Liver (tissue), 3 donors: ENCODE measurements around the gene POFUT2.

ENCODE experiments used
- CTCF ChIP-seq: fragments of 150-350 bp; IDR thresholded peaks from 2 replicates; pipeline ENCODE4 v1.5.1; 2017; ENCODE audit warnings: improper control_type of control experiment, low read depth, low read length; ENCODE audit not compliant: missing input control
- EGR1 ChIP-seq, 2 donors: IDR thresholded peaks; 2 replicates each; pipeline ENCODE4 v1.6.1; 2016 to 2018; ENCODE audit warnings: antibody characterized with exemption in 2 of 2, low read depth in 2 of 2
- FOXA2 ChIP-seq: IDR thresholded peaks from 2 replicates; pipeline ENCODE4 v1.6.1; 2016; ENCODE audit warnings: antibody characterized with exemption
- GABPA ChIP-seq, 2 donors: IDR thresholded peaks in 1 of 2; conservative IDR thresholded peaks in 1 of 2; 2 replicates each; pipeline ENCODE4 v1.6.1; 2016; ENCODE audit warnings: antibody characterized with exemption in 2 of 2, mild to moderate bottlenecking in 1 of 2, moderate library complexity in 1 of 2
- JUND ChIP-seq, 2 donors: IDR thresholded peaks; 2 replicates each; pipeline ENCODE4 v1.6.1; 2016; ENCODE audit warnings: antibody characterized with exemption in 2 of 2
- NR2F2 ChIP-seq: IDR thresholded peaks from 2 replicates; pipeline ENCODE4 v1.6.1; 2016; ENCODE audit warnings: antibody characterized with exemption
- RXRA ChIP-seq, 2 donors: IDR thresholded peaks; 2 replicates each; pipeline ENCODE4 v1.6.1; 2017 to 2018; ENCODE audit warnings: antibody characterized with exemption in 2 of 2, mild to moderate bottlenecking in 1 of 2
- SP1 ChIP-seq: IDR thresholded peaks from 2 replicates; pipeline ENCODE4 v1.6.1; 2018; ENCODE audit warnings: antibody characterized with exemption, mild to moderate bottlenecking
- TAF1 ChIP-seq: conservative IDR thresholded peaks from 2 replicates; pipeline ENCODE4 v1.6.1; 2016; ENCODE audit warnings: antibody characterized with exemption, mild to moderate bottlenecking
- YY1 ChIP-seq: IDR thresholded peaks from 2 replicates; pipeline ENCODE4 v1.6.1; 2016; ENCODE audit warnings: antibody characterized with exemption, mild to moderate bottlenecking
- TF ChIP-seq, protein P1 (sequence below): IDR thresholded peaks from 2 replicates; pipeline ENCODE4 v1.6.1; 2016; ENCODE audit warnings: antibody characterized with exemption
- TF ChIP-seq, protein P2 (sequence below): IDR thresholded peaks from 2 replicates; pipeline ENCODE4 v1.6.1; 2016; ENCODE audit warnings: antibody characterized with exemption
- donor health status: healthy.
- donor health status: healthy.

DNA sequence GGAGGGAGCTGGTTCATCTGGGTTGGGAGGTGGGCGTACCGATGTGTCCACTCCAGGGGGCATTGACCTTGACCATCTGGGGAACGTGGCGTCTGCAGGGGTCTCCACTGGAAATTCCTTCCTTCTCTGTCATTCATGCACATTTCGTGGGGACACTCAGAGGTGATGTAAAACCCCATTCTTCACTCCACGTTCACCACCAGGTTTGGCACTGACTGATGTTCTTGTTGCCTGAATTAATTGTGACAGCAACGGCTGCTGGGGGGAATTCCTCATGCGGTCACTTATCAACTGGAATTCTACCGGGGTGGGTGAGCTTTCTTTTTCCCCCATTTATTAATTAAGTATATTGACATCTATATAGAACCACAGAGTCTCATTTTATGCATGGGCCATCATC is 18.1 kb upstream of the POFUT2 start:
- TF ChIP-seq CTCF, result no peak
- TF ChIP-seq RXRA (IDR thresholded peaks at IDR 0.05), result no peak
- no peak for TF ChIP-seq YY1
- TF ChIP-seq EGR1 (IDR thresholded peaks at IDR 0.05; ENCODE audit: low read depth in 2 of 2), result no peak
- TF ChIP-seq, protein P1, sequence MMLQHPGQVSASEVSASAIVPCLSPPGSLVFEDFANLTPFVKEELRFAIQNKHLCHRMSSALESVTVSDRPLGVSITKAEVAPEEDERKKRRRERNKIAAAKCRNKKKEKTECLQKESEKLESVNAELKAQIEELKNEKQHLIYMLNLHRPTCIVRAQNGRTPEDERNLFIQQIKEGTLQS, result no peak
- TF ChIP-seq GABPA (IDR thresholded peaks at IDR 0.05 in 1 of 2, conservative IDR thresholded peaks at IDR 0.05 in 1 of 2), result no peak
- TF ChIP-seq NR2F2, result no peak
- TF ChIP-seq, protein P2, sequence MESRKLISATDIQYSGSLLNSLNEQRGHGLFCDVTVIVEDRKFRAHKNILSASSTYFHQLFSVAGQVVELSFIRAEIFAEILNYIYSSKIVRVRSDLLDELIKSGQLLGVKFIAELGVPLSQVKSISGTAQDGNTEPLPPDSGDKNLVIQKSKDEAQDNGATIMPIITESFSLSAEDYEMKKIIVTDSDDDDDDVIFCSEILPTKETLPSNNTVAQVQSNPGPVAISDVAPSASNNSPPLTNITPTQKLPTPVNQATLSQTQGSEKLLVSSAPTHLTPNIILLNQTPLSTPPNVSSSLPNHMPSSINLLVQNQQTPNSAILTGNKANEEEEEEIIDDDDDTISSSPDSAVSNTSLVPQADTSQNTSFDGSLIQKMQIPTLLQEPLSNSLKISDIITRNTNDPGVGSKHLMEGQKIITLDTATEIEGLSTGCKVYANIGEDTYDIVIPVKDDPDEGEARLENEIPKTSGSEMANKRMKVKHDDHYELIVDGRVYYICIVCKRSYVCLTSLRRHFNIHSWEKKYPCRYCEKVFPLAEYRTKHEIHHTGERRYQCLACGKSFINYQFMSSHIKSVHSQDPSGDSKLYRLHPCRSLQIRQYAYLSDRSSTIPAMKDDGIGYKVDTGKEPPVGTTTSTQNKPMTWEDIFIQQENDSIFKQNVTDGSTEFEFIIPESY, result no peak
- no peak for TF ChIP-seq JUND (IDR thresholded peaks at IDR 0.05)
- TF ChIP-seq FOXA2, result no peak
- no peak for TF ChIP-seq TAF1
- TF ChIP-seq SP1, result no peak
